GM12878 (cell line): ENCODE results near the gene IL1R2. TPM values are rescaled to one million over a fixed set of nuclear protein-coding genes. Genes with fewer than 3 reads are reported as not detected.

Experiments
- ATAC-seq: fragments of 200-7000 bp; cut with Tn5 transposase; 3 replicates; pipeline ENCODE4 v1.9.1; 2020; ENCODE audit warnings: mild to moderate bottlenecking, moderate library complexity
- BruUV-seq: library from RNA; stranded (reverse); fragments of 400-500 nt; replicated peaks from 2 replicates; lab custom pipeline; 2021; lab: Mats Ljungman, UMichigan
- CTCF ChIA-PET: fragments of 300-600 bp; sonication (Branson Sonifier 250); formaldehyde crosslinking; extraction: SDS; loops from one replicate; lab custom pipeline; 2021; ENCODE audit warnings: inconsistent platforms; lab: Yijun Ruan, JAX
- POLR2A ChIA-PET: fragments of 350-600 bp; formaldehyde crosslinking; extraction: SDS; loops from one replicate; lab custom pipeline; 2021; ENCODE audit warnings: inconsistent platforms; lab: Charles Lee
- RAD21 ChIA-PET: fragments of 300-600 bp; sonication (Branson Sonifier 250); formaldehyde crosslinking; loops from one replicate; lab custom pipeline; 2023; ENCODE audit warnings: antibody characterized with exemption; ENCODE audit not compliant: unreplicated experiment; lab: Charles Lee
- SMC1A ChIA-PET: fragments of 300-600 bp; sonication (Branson Sonifier 250); formaldehyde crosslinking; loops from one replicate; lab custom pipeline; 2023; ENCODE audit not compliant: unreplicated experiment, uncharacterized antibody; lab: Charles Lee
- DNase-seq: peaks from one replicate; pipeline ENCODE4 v3.0.0-alpha.2; 2011; ENCODE audit warnings: low read depth, low spot score
- FAIRE-seq: peaks from 3 replicates; lab custom pipeline; 2011; peaks lifted over from hg19 to GRCh38; lab: Jason Lieb, UNC
- H2AFZ ChIP-seq: 2 replicates; pipeline ENCODE4 v1.6.0; 2011; ENCODE audit warnings: low read depth, low read length, control low read depth; ENCODE audit not compliant: control insufficient read depth
- H3K27ac ChIP-seq: 2 replicates; pipeline ENCODE4 v1.5.1; 2011; ENCODE audit warnings: control low read depth; ENCODE audit not compliant: control insufficient read depth, insufficient read depth
- H3K27me3 ChIP-seq, 2 experiments: replicated peaks in 1 of 2; 2 replicates each; pipeline versions ENCODE4 v1.6.0 to v1.6.1; 2011; ENCODE audit warnings: low read length in 1 of 2; ENCODE audit not compliant: control insufficient read depth in 2 of 2, insufficient read depth in 2 of 2
- H3K36me3 ChIP-seq, 2 experiments: 2 replicates each; pipeline ENCODE4 v1.5.1; 2011; ENCODE audit warnings: low read length in 1 of 2; ENCODE audit not compliant: control insufficient read depth in 2 of 2, insufficient read depth in 2 of 2
- H3K4me1 ChIP-seq: 2 replicates; pipeline ENCODE4 v1.6.1; 2011; ENCODE audit warnings: mild to moderate bottlenecking, low read length, moderate library complexity, mixed read lengths; ENCODE audit not compliant: control insufficient read depth, insufficient read depth
- H3K4me2 ChIP-seq: 2 replicates; pipeline ENCODE4 v1.6.0; 2011; ENCODE audit warnings: control low read depth; ENCODE audit not compliant: control insufficient read depth, insufficient read depth
- H3K4me3 ChIP-seq: fragments of 200-600 bp; sonication (generic); 2 replicates; pipeline ENCODE4 v1.5.1; 2016
- H3K79me2 ChIP-seq: 2 replicates; pipeline ENCODE4 v1.6.0; 2011; ENCODE audit warnings: low read length; ENCODE audit not compliant: control insufficient read depth, insufficient read depth
- H3K9ac ChIP-seq: 2 replicates; pipeline ENCODE4 v1.8.0; 2011; ENCODE audit warnings: low read length, control low read depth, mixed read lengths; ENCODE audit not compliant: control insufficient read depth, insufficient read depth
- H3K9me3 ChIP-seq: replicated peaks from 3 replicates; pipeline ENCODE4 v1.5.1; 2011; ENCODE audit warnings: mild to moderate bottlenecking, low read length; ENCODE audit not compliant: control insufficient read depth, insufficient read depth
- H4K20me1 ChIP-seq: 2 replicates; pipeline ENCODE4 v1.6.0; 2011; ENCODE audit not compliant: control insufficient read depth, insufficient read depth
- HDAC6 ChIP-seq: fragments of 200-600 bp; sonication (generic); IDR thresholded peaks from one replicate; pipeline ENCODE4 v1.8.0; 2017; ENCODE audit warnings: antibody characterized with exemption; ENCODE audit not compliant: unreplicated experiment
- IRF4 ChIP-seq: IDR thresholded peaks from 2 replicates; pipeline ENCODE4 v1.6.1; 2011; ENCODE audit warnings: low read depth, low read length
- KDM1A ChIP-seq: fragments of 200-600 bp; sonication (generic); IDR thresholded peaks from 2 replicates; pipeline ENCODE4 v1.6.1; 2016; ENCODE audit warnings: borderline replicate concordance
- NFYA ChIP-seq: IDR thresholded peaks from 2 replicates; pipeline ENCODE4 v1.6.1; 2011; ENCODE audit warnings: low read depth, mild to moderate bottlenecking, low read length, improper control_type of control experiment, borderline replicate concordance
- NFYB ChIP-seq: IDR thresholded peaks from 2 replicates; pipeline ENCODE4 v1.6.1; 2011; ENCODE audit warnings: low read depth, mild to moderate bottlenecking, low read length, improper control_type of control experiment, moderate library complexity; ENCODE audit not compliant: insufficient read depth
- NRF1 ChIP-seq: conservative IDR thresholded peaks from 2 replicates; pipeline ENCODE4 v1.6.1; 2011; ENCODE audit warnings: mild to moderate bottlenecking, low read depth, low read length, improper control_type of control experiment
- PAX5 ChIP-seq: IDR thresholded peaks from 2 replicates; pipeline ENCODE4 v1.6.1; 2011; ENCODE audit warnings: low read depth, low read length, borderline replicate concordance
- TARDBP ChIP-seq: IDR thresholded peaks from 2 replicates; pipeline ENCODE4 v1.6.1; 2016; ENCODE audit warnings: borderline replicate concordance
- ZBED1 ChIP-seq: IDR thresholded peaks from 2 replicates; pipeline ENCODE4 v1.6.1; 2016; ENCODE audit warnings: borderline replicate concordance
- WGBS: methylation state at CpG from one replicate; pipeline ENCODE4 v1.1.6; 2016; ENCODE audit warnings: low lambda C conversion rate; ENCODE audit not compliant: insufficient replicate concordance, insufficient coverage; ENCODE audit errors: missing lambda C conversion rate; 5-methylcytosine and 5-hydroxymethylcytosine counted together
- in situ Hi-C: fragments of 300-500 bp; cut with MboI; formaldehyde crosslinking; loops from 9 replicates; pipeline ENCODE4 v1.14.3; 2018; ENCODE audit warnings: mixed read lengths
- intact Hi-C: fragments of 100-400 bp; cut with micrococcal nuclease; formaldehyde crosslinking; loops from one replicate; pipeline ENCODE4 v1.14.2; 2022; ENCODE audit not compliant: unreplicated experiment
- polyA plus RNA-seq, 11 experiments: library from polyadenylated mRNA; depleted of rRNA in 4 of 11; unstranded in 6 of 11; stranded (reverse) in 5 of 11; fragments of >200 nt; fragmentation: Nextera tagmentation in 4 of 11; fragmentation: Illumina TruSeq in 1 of 11; extraction: Ambion mirVana in 4 of 11; extraction: Trizol in 1 of 11; gene quantifications; 1 replicate in 1 of 11; 2 replicates in 10 of 11; pipeline versions ENCODE4 v1.2.1 to v1.2.3, GENCODE V29; 2011 to 2016; ENCODE audit warnings: inconsistent platforms in 2 of 11, missing spikeins in 2 of 11, low read depth in 1 of 11
- total RNA-seq, 4 experiments: library from RNA; depleted of rRNA in 3 of 4; stranded (reverse); fragments of >200 nt in 3 of 4; fragmentation: Illumina TruSeq in 1 of 4; extraction: Trizol in 1 of 4; gene quantifications; 2 replicates each; pipeline versions ENCODE4 v1.2.1 to v1.2.3, GENCODE V29; 2013 to 2021

IL1R2 gene
- total and polyA plus RNA-seq, 10 of the 15 experiments (the other 5 are each of a cell fraction or from before 2014, with no cell fraction given): 0.44 to 6.4 (median 0.62) TPM

DNA sequence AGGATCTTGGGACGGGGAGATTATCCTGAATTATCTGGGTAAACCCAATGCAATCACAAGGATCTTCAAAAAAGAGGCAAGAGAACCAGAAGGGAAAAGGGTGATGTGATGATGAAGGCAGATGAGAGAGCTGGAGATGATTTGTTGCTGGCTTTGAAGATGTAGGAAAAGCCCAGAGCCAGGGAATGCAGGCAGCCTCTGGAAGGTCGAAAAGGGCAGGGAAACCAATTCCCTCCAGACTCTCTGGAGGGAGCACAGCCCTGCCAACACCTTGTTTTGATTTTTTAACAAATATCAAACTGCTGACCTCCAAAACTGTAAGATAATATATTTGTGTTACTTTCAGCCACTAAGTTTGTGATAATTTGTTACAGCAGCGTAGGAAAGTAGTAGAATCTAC is 48.9 kb upstream of the IL1R2 start (continued):
- no peak for TF ChIP-seq ZBED1
- no peak for TF ChIP-seq NFYB
- no peak for TF ChIP-seq TARDBP
- TF ChIP-seq HDAC6: no peak
- TF ChIP-seq NRF1: no peak
- TF ChIP-seq NFYA: no peak
- no peak for TF ChIP-seq PAX5

DNA sequence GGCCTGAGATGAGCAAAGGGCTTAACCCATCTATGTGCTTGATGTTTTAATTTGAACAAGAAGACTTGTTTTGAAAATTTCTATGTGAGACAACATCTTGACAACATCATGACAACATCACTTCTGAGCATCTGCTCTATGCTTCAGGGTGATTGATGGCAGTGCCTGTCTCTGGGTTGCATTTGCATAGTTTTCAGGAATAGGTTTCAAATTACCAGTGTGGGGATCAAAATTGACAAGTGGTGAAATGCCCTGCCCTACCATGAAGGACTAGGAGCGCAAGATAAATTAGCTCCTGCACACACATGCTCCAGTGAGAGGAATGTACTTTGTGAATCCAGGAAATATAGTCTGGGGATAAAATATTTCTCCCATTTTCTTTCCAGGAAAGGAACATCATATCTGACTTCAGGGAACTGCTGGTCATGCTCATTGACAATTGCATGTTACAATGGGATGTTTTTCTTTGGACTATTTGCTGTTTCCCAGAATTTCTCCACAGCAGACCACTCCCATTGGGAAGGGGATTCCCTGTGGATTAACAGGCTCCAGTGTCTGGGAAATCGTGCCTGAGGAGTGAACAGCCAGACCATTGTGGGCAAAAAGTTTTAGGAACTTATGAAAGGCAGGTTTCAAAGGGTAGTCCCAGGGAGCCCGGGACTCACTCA is 45.3 kb upstream of the IL1R2 start:
- Histone ChIP-seq H3K9ac (no peak overlapping the region), H3K9me3 (no peaks in the 10 kb centered on the region; the same call in 2 of the 3 replicates), H4K20me1 (no peaks in the 10 kb centered on the region), H3K79me2 (no peaks in the 10 kb centered on the region), H3K4me3 (no peak overlapping the region), H2AFZ (no peak overlapping the region), H3K4me1 (no peaks in the 10 kb centered on the region), H3K27me3 (no peaks in the 10 kb centered on the region), H3K27ac (no peak overlapping the region), H3K4me2 (no peak overlapping the region), H3K36me3 (no peaks in the 10 kb centered on the region)
- no peak for DNase-seq
- BruUV-seq: no TSS peak
- 18% methylated on average over 3 of the region's 3 CpGs for WGBS
- SMC1A ChIA-PET: no interaction called here
- no peak for ATAC-seq
- FAIRE-seq: no peak
- POLR2A ChIA-PET: no interaction called here
- no peak for TF ChIP-seq KDM1A
- TF ChIP-seq IRF4: no peak
- RAD21 ChIA-PET: no interaction called here
- CTCF ChIA-PET: no interaction called here
- in situ Hi-C loops: no loop called here
- intact Hi-C loops: no loop called here
